Upper lobe of left lung (tissue), 4 donors: Measurements from ENCODE around the gene PLCG2.

Source experiments
- CTCF ChIP-seq, 6 experiments: fragments of 450-650 bp in 4 of 6; fragments of 200-600 bp in 2 of 6; sonication (generic) in 2 of 6; IDR thresholded peaks; one replicate each; pipeline ENCODE4 v1.5.1; 2016 to 2019; ENCODE audit warnings: antibody characterized with exemption in 6 of 6
- POLR2A ChIP-seq, 4 donors: fragments of 450-650 bp; IDR thresholded peaks; one replicate each; pipeline ENCODE4 v1.5.1; 2016 to 2017; ENCODE audit warnings: antibody characterized with exemption in 4 of 4, mild to moderate bottlenecking in 2 of 4
- POLR2AphosphoS5 ChIP-seq, 2 donors: sonication (generic); formaldehyde crosslinking; IDR thresholded peaks; one replicate each; pipeline ENCODE4 v1.5.1; 2017; ENCODE audit warnings: antibody characterized with exemption in 2 of 2

DNA sequence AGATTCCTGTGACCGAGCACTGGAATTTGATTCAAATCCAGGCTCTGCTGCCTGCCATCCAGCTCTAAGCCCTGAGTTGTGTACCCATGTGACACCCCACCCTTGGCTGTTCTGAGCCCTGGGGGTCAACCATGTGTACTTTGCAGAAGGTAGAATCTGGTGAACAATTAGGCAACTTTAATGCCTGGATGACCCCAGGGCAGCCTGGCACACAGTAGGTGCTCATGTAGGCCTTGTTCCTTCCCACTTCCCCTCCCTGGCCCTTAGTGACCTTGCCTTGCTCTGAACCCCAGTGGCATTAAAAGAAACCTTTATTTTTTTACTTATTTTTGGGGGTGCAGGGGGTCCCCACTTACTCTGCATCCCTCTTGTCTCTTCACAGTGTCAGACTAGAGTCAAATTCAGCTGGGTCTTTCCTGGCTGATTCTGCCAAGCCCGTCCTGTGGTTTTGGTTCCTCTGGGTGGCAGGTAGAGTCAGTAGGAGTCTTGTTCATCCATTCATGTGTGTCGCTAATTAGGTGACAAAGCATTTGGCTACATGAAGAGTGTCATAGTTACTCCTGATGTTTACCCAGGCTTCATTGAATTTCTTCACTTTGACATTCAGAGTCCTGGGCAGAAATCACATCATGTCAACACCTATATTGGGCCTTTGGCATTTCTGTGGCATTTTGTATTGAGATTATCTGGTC lies 89.1 kb downstream of the PLCG2 start:
- no peak for TF ChIP-seq CTCF (IDR thresholded peaks at IDR 0.05)
- TF ChIP-seq POLR2AphosphoS5 (IDR thresholded peaks at IDR 0.05): no peak
- no peak for TF ChIP-seq POLR2A (IDR thresholded peaks at IDR 0.05)
